ENCODE measurements around the gene OXCT2. TPM values are rescaled to one million over a fixed set of nuclear protein-coding genes. Genes with fewer than 3 reads are reported as not detected.

The OXCT2 gene
- total and polyA plus RNA-seq, 2 of the 13 experiments (the other 11 are each of a cell fraction or from before 2014, with no cell fraction given), result 0.21 to 0.33 TPM

DNA sequence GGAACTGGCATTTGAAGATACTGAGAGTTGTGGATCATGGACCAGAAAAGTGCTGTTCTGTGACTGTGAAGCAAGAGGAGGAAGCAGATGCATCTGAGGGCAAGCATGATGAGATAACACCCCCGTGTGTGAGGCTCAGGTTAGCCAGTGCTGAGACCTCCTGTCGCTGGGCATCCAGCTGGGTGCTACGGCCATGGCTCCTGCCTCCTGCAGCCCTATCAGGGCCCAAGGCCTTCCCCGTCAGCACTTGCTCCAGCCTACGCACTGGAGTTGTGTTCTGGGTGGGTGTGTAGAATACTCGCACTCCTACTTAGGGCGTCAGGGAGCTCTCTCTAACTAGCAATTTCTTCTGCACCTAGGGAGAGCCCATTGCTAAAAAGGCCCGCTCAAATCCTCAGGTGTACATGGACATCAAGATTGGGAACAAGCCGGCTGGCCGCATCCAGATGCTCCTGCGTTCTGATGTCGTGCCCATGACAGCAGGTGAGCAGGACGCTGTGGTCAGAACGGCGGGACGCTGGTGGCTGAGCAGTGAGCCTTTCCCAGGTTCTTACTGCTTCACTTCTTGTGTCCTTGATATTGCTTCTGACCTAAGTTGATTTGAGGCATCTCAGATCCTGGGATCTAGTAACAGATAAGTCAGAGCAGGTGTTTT lies 26.0 kb downstream of the OXCT2 start:
- TF ChIP-seq ESRRA (CRISPR knock-in tag; IDR thresholded peaks at IDR 0.05; ENCODE audit: low read depth), result no peak
- TF ChIP-seq HBP1 (CRISPR knock-in tag; IDR thresholded peaks at IDR 0.05; ENCODE audit: low read depth), result no peak
- no peak for TF ChIP-seq ZFX (CRISPR knock-in tag; IDR thresholded peaks at IDR 0.05; ENCODE audit: low read depth)
- no peak for TF ChIP-seq MBNL3 (CRISPR knock-in tag; conservative IDR thresholded peaks at IDR 0.05)
- no peak for TF ChIP-seq KMT2B (CRISPR knock-in tag; IDR thresholded peaks at IDR 0.05)
- TF ChIP-seq PBX2 (CRISPR knock-in tag; IDR thresholded peaks at IDR 0.05), result no peak
- TF ChIP-seq ZNF619 (CRISPR knock-in tag; IDR thresholded peaks at IDR 0.05), result no peak
- no peak for TF ChIP-seq DMTF1 (CRISPR knock-in tag; IDR thresholded peaks at IDR 0.05)
- no peak for TF ChIP-seq UBTF (CRISPR knock-in tag; IDR thresholded peaks at IDR 0.05)
- no peak for TF ChIP-seq ATF7-NPFF (CRISPR knock-in tag; IDR thresholded peaks at IDR 0.05; ENCODE audit: low read depth)
- TF ChIP-seq HIVEP1 (CRISPR knock-in tag; IDR thresholded peaks at IDR 0.05), result no peak
- no peak for TF ChIP-seq TARDBP (CRISPR knock-in tag; IDR thresholded peaks at IDR 0.05)
- TF ChIP-seq NCOA5 (CRISPR knock-in tag; IDR thresholded peaks at IDR 0.05), result no peak
- TF ChIP-seq ZNF768 (CRISPR knock-in tag; IDR thresholded peaks at IDR 0.05), result no peak
- TF ChIP-seq NFRKB (IDR thresholded peaks at IDR 0.05), result no peak
- no peak for TF ChIP-seq TAF15 (IDR thresholded peaks at IDR 0.05; ENCODE audit: low read depth, low read length, poor library complexity, severe bottlenecking)
- in situ Hi-C loops (cut with HindIII; ENCODE audit: extremely low pct_ligation_motif_present, low pct_unique_long_range_greater_than_20kb), result no loop called here
- H3K79me2 ChIP-seq (ENCODE audit: insufficient read depth, low read length), result no peaks in the 10 kb centered on the region

More for the DNA sequence above, 26.0 kb downstream of the OXCT2 start:
- no TSS peak for BruUV-seq (replicated peaks)
- Histone ChIP-seq H3K4me1 (ENCODE audit: insufficient read depth, low read length) (peaks cover 21% of the 10 kb centered on the region), H3K27ac (ENCODE audit: extremely low read length, insufficient read depth, low read length) (no peak overlapping the region), H3K4me2 (ENCODE audit: low read depth, low read length) (no peak overlapping the region), H2AFZ (ENCODE audit: low read length) (no peak overlapping the region), H3K4me3 (replicated peaks in 1 of 3; ENCODE audit: insufficient read depth in 1 of 3, low read depth in 2 of 3, low read length in 3 of 3) (no peak overlapping the region), H3K27me3 (ENCODE audit: control insufficient read depth in 1 of 2, insufficient read depth in 2 of 2, low read length in 2 of 2) (no peaks in the 10 kb centered on the region), H4K20me1 (ENCODE audit: insufficient read depth, low read length) (no peaks in the 10 kb centered on the region), H3K36me3 (replicated peaks in 1 of 2; ENCODE audit: control insufficient read depth in 1 of 2, insufficient read depth in 2 of 2, low read length in 2 of 2) (peaks cover 8 to 30% of the 10 kb centered on the region in 2 experiments; a peak in 4 of 5 replicates), H3K9me3 (ENCODE audit: low read length) (no peaks in the 10 kb centered on the region), H3K9ac (ENCODE audit: insufficient read depth, low read depth, low read length) (no peak overlapping the region)
- DNase-seq (ENCODE audit: low spot score), result no peak
- FAIRE-seq, result no peak
- WGBS (ENCODE audit: low lambda C conversion rate), result 80% methylated on average over 13 of the region's 16 CpGs
- intact Hi-C loops (cut with micrococcal nuclease; ENCODE audit: unreplicated experiment), result no loop called here
- ATAC-seq, result no peak
- CTCF ChIA-PET (ENCODE audit: low intra/inter-chr PET ratio, low total read pairs), result no interaction called here
- POLR2A ChIA-PET, result no interaction called here
